Cerebellar nuclear complex (tissue), 1 donor: ENCODE data around the gene AP1S2.
"Not testable (repeated sequence)": the region's sequence is repeated elsewhere in the genome, so short reads cannot be mapped to it uniquely, and the experiment has no call there.

Source experiments
- DNase-seq, 2 experiments: peaks; one replicate each; lab custom pipeline; 2025; lab: John Stamatoyannopoulos, UW

AP1S2 gene

DNA sequence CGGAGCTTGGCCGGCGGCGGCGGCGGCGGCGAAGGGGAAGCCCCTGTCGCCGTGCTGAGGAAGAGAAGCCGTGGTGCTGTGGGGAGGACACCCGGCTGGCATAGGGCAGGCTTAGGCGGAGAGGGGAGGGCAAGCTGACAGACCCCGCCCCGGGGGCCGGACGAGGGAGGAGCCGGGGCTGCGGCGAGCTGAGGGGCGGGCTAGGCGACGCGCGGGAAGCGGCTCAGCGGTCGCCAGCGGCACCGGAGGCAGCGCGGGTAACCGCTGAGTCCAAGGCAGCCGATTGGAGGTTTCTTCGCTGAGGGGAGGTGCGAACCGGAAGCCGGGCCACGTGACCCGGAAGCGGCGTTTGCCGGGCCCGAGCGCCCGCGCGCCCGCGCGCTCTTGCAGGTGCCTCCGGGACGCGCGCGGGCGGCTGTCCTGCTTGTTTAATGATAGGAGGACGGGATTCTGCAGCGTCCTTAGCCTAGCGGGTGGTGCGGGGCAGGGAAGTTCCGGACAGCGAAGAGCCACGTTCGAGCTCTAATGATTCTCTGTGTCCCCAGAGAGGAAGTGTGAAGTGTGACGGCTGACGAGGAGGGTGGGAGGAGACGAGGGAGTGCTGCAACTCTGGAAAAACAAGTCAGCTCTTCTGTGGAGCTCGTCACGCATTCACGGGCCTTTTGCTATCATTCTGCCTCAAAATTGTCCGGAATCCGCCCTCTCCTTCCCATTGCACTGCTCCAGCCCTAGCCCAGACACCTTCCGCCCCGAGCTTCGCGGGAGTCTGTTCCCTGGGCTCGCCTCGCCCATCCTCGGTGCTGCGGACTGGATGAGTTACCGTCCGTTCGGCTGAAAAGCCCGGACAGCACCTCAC, at the start of gene AP1S2:
Gene AP1S2 (minus strand): TSS at position 102 of the 856 bp plus-strand sequence. CDS start 2,289 bp downstream, outside the sequence.
- DNase-seq, result peak; percentile 61 to 91

DNA sequence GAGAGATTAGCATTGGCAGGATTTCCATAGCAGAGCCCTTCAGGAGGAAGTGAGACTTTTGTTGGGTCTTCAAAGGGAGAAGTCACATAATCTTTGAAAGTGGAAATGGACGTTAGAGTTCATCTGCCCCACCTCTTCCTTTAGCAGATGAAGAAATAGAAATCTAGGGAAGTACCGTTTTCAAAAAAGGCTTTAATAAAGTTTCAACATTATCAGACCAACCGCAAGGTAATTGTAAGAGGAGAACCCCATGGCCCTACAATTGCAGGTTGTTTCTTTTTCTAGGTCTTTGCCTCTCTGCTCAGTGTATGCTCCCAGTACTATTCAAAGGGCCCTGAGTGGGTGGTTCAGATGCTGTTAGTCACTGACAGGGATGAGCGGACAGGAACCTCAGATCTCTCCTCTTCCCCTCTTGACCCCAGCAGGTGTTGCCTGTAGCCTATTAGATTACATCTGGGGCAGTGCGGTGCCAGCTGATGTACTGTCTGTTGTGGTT, 48.6 kb upstream of the AP1S2 start:
- DNase-seq, result no peak

DNA sequence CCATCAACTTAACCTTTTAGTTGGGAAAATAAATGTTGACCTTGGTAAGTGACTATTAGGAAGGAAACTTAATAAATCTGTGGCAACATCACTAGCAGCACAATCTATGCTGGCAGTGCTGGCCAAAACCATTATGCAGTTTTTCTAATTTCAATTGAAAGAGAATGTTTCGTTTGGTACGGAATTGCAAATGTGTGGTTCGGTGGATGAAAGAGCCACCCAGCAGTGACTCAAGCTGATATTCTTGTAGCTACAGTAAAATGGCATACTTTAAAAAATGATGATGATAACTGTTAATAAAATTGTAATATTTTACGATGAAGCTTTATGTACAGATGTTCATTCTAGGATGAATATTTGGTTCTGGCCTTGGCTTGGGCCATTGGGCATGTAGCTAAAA, 40.7 kb upstream of the AP1S2 start:
- no peak for DNase-seq

DNA sequence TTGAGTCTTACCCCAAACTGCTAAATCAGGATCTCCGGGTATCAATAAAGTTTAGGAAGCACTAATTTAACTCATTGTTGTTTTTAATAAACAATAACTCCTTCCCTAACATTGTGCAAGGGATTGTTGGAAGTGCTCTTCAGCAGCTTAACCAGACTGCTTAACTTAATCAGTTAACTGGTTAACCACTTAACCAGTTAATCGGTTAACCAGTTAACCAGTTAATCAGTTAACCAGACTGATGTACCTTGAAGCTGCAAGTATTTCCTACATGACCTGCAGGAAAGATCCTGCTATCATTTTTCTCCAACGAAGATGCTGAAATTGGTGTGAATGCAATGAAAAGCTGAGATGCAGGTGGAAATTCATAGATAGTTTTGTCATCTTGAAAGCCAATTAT, 40.1 kb upstream of the AP1S2 start:
- no peak for DNase-seq

DNA sequence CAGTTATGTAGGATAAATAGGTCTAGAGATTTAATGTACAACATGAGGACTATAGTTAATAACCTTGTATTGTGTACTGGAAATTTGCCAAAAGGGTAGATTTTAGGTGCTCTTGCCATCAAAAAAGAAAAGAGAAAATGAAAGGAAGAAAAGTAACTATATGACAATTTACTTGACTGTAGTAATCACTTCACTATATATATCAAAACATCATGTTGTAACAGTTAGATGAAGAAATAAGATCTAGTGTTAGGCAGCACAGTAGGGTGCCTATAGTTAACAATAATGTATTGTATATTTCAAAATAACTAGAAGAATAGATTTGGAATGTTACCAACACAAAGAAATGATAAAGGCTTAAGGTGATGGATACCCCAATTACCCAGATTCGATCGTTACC, 35.9 kb upstream of the AP1S2 start:
- no peak for DNase-seq

DNA sequence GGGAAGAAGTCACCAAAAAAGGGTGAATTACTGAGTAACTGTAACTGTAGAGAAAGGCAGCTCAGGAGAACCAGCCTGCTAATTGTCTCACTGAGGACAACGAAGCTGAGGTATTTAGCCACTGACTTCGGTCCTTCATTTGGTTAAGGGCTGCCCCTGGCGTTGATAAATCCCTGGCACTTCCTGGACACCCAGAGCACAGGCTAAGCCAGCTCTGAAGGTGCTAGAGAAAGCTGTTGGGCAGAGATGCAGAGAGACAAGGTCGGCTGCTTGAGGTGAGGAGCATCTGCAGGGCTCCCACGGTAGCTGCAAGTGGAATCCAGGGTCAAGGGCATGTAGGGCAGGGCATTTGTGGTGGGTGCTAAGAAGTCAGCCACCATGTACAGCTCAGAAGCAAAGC, 33.4 kb upstream of the AP1S2 start:
- DNase-seq, result no peak

DNA sequence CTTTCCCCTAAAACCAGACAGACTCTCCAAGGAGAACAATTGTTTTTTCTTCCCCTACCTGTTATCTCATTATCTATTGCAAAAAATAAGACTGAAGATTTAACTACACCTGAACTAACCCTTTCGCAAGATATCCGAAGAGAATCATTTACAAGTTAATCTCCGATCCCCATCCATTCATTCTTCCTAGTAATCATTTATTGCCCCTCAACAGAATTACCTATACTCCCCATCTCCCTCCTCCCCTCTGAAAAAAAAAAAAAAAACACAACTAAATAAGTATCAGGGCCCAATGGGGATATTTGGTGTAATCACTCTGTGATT, 28.9 kb upstream of the AP1S2 start:
- no peak for DNase-seq

DNA sequence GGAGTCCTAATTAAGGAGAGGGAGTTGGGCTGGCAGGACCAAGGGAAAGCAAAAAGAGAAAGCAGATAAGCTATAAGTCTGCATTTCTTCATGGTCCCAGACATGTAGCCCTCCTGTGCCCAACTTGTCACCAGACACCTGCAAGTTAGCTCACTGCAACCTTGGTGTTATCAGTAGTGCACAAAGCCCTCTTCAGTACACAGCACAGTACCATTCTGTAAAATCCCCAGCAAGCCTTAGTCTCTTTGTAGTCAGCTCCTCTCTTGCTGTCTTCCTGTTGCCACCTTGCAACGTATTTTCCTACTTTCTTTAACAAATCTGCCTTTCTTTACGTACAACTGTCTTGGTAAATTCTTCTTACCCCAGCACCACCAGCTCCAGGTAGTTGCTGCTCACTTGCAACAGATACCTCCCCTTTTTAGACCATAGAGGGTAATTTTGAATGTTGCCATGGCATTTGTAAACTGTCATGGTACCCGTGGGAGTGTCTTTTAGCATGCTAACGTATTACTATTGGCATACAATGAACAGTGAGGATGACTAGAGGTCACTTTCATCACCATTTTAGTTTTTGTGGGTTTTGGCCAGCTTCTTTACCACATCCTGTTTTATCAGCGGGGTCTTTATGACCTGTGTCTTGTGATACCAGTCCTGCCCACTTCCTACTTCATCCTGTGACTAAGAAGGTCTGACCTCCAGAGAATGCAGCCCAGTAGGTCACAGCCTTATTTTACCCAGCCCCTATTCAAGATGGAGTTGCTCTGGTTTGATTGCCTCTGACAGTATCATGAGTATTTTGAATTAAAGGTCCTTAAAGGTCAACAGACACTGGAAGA, 28.3 kb upstream of the AP1S2 start:
- DNase-seq, result no peak

DNA sequence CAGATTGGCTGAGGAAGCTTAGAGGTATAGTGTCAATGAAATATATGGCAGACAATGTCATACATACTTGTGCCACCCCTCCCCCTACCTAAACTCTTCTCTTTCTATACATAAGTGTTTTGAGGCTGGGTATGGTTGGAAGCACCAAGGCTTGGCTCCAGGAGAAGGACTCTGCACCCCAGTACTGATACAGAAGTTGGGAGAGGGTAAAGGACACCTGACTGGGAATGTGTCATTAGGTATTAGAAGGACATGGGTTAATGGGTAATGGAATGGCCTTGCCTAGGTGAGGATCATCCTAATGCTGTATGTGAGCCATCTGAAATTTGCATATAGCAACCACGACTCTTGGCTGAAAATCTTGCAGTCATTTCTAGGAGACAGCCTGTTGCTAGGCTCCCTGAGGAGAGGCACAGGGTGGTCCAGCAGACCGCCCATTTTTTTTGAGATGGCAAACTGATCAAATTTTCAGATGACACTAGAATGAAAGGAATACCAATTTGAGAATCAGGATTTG, 26.8 kb upstream of the AP1S2 start:
- no peak for DNase-seq

DNA sequence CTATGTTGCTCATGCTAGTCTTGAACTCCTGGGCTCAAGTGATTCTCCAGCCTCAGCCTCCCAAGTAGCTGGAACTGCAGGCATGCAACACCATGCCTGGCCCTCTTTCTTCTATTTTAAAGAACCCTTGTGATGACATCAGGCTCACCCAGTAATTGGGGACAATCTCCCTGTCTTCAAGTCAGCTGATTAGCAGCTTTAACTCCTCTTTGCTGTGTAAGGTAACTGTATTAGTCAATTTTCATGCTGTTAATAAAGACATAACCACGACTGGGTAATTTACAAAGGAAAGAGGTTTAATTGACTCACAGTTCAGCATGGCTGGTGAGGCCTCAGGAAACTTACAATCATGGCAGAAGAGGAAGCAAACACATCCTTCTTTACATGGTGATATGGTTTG, 23.3 kb upstream of the AP1S2 start:
- DNase-seq, result not testable (repeated sequence)

DNA sequence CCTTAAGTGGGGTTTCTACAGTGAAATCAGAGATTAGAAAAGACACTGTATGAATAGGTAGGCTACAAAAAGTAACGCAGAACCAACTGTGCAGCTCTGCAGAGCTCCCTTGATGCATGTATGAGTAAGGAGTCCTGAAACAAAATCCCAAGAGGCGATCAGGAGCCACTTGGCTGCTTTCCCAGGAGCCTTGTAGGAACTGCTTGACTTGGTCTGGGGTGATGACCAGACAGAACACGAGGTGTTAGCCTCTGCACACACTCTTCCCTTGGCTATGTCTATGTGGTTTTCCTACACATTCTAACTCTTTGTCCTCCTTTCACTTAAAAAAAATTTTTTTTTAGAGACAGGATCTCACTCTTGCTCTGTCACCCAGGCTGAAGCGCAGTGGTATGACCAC, 22.8 kb upstream of the AP1S2 start:
- no peak for DNase-seq

DNA sequence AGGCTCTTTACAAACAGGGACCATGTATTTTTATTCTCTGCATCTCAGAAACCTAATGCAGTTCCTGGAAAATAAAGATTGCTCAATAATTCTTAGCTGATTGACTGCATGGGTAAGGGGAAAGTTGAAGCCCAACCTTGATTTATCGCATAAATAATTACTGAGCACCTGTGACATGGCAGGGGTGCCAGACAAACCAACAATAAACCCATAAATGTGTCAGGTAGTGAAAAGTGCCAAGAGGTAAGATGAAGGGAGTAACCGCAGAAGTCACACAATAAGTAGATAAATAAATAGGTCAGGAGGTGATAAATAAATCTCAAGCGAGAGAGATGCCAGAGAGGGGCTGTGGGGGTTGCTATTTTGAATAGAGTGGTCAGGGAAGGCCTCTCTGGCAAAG, 20.1 kb upstream of the AP1S2 start:
- no peak for DNase-seq

DNA sequence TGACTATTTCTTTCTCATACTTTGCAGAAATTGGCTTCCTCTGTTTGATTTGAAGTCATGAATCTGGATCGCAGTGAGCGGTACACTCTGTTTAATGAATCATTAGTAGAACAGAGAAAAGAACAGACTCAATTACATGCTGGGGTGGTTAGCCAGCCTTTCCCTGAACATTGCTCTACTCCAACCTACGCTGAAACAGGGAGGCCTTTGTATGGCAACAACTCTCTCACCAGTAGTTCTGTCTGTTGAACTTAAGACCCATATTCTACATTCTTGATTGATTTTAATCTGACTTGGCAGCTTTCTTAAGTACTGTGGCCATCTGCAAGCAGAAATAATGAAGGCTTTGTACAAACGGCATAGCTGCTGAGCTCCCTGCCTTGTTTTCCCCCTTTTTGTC, 19.0 kb upstream of the AP1S2 start:
- no peak for DNase-seq

DNA sequence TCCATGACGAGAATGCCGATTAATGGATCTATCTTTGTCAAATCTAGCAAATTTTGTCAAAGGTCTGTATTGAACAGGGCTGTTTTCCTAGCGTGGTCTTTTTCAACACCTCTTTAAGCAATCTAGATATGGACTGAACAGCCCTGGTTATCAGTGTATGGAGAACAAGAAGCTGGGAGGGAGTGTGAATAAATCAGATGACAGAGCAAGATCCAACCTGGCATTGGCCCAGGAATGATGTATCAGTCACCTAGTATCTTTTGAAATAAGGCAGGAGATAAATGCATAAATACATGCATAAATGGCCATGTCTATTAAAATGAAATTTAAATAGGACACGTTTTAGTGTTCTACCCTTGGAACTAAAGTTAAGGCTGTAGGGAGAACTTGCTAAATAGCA, 15.7 kb upstream of the AP1S2 start:
- DNase-seq, result no peak

DNA sequence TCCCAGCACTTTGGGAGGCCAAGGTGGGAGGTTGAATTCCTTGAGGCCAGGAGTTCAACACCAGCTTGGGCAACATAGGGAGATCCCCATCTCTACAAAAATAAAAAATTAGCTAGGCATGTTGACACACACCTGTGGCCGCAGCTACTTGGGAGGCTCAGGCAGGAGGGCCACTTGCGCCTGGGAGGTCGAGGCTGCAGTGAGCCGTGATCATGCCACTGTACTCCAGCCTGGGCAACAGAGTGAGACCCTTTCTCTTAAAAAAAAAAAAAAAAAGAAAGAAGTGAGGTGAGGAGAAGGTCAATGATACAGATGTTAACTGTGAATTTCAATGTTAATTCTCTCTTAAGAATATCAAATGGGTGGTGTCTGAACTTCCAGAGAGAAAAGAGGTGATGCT, 15.1 kb upstream of the AP1S2 start:
- DNase-seq, result no peak

DNA sequence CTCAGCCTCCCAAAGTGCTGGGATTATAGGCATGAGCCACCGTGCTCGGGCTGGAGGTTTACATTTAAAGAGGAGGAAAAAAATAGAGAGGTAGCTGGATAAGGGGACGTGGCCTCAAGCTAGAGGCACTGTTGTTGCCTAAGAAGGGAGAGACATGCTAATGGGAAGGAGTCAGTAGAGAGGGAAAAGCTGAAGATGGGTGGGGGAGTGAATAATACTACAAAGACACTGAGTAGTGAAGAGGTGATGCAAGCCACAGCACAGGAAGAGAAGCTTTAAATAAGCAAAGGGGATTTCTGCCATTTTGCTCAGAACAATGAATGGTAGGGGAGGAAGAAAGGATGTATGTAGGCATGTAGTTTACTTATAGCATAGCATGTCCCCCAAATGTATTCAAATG, 11.5 kb upstream of the AP1S2 start:
- no peak for DNase-seq

DNA sequence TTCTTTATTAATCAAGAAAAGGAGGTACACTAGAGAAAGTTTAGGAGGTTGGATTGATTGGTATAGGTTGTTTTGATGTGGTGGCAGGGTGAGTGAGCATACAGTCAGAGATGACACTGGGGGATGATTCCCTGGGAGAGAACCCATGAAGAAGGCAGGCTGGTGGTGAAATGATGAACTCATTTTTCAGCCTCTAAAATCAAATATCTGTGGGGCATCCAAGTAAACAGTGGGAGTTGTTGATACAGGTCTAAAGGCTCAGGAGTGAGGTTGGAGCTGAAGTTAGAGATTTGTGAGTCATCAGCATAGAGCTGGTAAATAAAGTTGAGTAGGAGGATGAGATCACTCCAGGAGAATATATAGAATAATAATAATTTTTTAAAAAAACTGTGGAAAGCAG, 10.0 kb upstream of the AP1S2 start:
- no peak for DNase-seq

DNA sequence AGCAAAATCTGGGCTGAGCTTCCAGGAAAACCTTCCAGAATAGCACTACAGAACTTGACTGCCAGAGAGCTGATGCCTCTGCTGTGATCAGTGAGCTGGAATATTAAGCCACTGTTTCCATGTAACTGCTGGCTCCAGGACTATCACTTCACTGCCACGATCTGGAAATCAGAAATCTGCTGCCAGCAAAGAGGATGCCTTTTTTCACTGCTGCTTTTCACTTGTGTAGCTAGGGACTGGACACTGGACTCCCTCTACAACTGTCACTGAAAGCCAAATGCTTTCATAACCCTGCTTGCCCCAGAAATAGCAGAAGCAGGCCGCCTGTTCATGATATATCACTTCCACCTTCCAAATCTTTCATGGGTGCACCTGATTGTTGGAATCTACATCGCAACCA, 9.4 kb upstream of the AP1S2 start:
- peak; percentile 5 to 17 for DNase-seq

DNA sequence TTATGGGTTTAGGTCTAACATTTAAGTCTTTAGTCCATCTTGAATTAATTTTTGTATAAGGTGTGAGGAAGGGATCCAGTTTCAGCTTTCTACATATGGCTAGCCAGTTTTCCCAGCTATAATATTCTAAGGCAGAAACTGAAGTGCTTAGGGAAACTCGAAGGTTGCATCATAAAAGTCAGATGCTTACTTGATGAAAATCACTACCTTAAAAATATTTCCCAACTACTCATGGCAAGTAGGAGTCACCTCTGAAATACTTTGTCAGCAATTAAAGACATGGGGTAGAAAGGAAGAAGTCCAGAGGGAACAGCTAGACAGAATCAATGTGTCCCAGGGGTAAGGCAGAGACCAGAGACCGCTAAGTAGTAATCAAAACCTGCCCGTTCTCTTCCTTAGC, 6.3 kb upstream of the AP1S2 start:
- DNase-seq, result no peak

DNA sequence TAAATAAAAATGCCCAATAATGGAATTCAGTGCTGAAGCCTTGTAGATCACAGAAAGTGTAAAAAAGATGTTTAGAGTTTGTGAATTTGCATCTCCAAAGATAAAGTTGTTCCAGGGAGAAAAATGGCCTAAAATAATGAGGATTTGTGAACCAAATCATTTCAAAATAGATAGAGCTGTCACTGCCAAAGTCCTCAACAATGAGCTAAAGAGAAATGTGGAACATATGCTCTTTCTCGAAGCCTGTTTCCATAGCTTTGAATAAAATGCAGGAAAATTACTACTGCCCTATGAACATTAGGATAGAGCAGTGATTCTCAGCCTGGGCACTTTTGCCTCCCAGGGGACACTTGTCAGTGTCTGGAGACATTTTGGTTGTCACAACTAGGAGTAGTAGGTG, 3.4 kb upstream of the AP1S2 start:
- DNase-seq, result no peak

DNA sequence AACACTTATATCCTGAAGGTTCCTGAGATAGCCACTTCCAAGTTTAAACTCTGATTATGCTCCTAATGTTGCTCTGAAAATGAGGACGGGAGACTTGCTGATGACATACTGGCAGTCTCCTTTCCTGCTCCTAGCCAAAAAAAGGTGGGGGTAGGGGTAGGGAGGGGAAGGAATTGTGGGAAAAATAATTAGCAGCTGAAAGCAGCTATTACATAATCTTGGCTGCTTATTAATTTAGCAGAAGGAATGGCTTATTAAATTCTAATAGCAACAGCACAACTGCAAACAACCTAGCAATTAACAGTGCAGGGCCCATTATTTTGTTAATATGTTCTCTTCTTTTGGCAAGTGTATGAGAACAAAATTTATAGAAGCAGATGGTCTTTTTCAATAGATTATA, 2.0 kb upstream of the AP1S2 start:
- DNase-seq, result peak; percentile 31 to 41

DNA sequence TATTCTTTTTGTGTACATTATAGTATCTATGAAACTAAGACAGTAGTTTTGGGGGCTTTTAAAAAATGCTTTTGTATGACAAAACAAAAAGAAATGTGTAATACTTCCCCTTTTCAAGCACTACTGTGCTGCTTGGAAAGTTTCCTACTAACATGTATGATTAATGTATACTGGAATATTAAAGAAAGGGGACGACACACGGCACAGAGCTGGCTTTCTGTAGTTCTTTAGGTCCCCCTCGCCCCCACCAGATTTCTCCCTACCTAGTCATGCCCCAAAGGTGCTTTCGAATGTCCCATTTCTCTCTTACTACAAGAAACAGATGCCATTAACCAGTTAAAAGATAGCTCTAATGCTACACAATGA, 1.6 kb upstream of the AP1S2 start:
- DNase-seq, result no peak

DNA sequence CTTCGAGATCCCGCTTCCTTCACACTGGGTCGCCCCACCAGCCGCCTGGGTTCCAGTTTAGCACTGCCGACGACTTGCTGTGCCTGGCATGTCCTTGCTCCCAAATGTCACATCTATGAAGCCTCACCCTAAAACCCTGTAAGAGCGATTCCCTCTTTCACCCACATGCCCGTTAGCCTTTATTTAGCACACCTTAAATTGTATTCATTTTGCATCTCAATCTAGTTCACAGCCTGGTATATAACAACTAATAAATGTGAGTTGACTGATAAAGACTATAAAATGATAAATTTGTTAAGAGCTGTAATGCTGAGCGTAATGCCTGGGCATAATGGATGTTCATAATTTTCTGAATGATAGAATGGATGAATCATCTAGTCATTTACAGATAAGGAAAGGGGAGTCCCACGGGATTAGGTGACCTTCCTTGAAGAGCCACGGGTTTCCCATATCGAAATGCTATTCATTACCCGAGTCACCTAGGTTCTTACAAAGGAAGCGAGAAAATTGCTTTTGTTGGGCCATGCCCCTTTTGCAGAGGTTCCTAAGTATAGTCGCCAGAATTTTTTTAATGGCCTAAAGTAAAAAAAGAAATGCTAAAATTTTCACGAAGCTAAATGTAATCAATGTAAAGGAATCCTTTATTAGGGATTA, 1.1 kb upstream of the AP1S2 start:
- DNase-seq, result no peak
